H1 (cell line): ENCODE results near the gene TTR. TPM values are rescaled to one million over a fixed set of nuclear protein-coding genes. Genes with fewer than 3 reads are reported as not detected.

Source experiments
- CHD7 ChIP-seq: fragments of 300-600 bp; sonication (generic); IDR thresholded peaks from 2 replicates; pipeline ENCODE4 v1.7.1; 2012; ENCODE audit warnings: low read length, moderate library complexity, mild to moderate bottlenecking, inconsistent platforms; ENCODE audit not compliant: insufficient replicate concordance
- PHF8 ChIP-seq: fragments of 200-600 bp; sonication (generic); conservative IDR thresholded peaks from 2 replicates; pipeline ENCODE4 v1.7.1; 2012; ENCODE audit warnings: low read depth, mild to moderate bottlenecking, inconsistent platforms, low read length, moderate library complexity
- SIN3A ChIP-seq, 2 experiments: IDR thresholded peaks in 1 of 2; conservative IDR thresholded peaks in 1 of 2; 2 replicates each; pipeline ENCODE4 v1.6.1; 2011 to 2012; ENCODE audit warnings: low read length in 2 of 2, improper control_type of control experiment in 1 of 2, low read depth in 1 of 2, mild to moderate bottlenecking in 1 of 2
- SIX5 ChIP-seq: IDR thresholded peaks from 2 replicates; pipeline ENCODE4 v1.6.1; 2011; ENCODE audit warnings: mild to moderate bottlenecking, low read depth, low read length
- TEAD4 ChIP-seq: IDR thresholded peaks from 2 replicates; pipeline ENCODE4 v1.6.1; 2012; ENCODE audit warnings: low read depth, low read length, inconsistent platforms, mixed read lengths
- polyA plus RNA-seq, 7 experiments: library from polyadenylated mRNA; depleted of rRNA in 3 of 7; stranded (reverse) in 5 of 7; unstranded in 2 of 7; fragments of >200 nt in 5 of 7; fragments of 200-250 nt in 2 of 7; gene quantifications; 1 replicate in 5 of 7; 2 replicates in 1 of 7; 4 replicates in 1 of 7; pipeline versions ENCODE4 v1.2.1 to v1.2.3, GENCODE V29; 2011 to 2013; ENCODE audit warnings: missing spikeins in 2 of 7, mixed read lengths in 2 of 7
- total RNA-seq: library from RNA; stranded (reverse); fragmentation: NEBNext Ultra II Directional; extraction: Animal tissue kit (Norgen Biotek cat#: 25700); gene quantifications from 2 replicates; pipeline ENCODE4 v1.2.1, GENCODE V29; 2021

TTR gene
- total and polyA plus RNA-seq, 2 of the 8 experiments (the other 6 are each of a cell fraction or from before 2014, with no cell fraction given), result not detected

GRCh38 chr18:31585991-31586390, 5.7 kb upstream of the TTR start (continued):
- TF ChIP-seq SIN3A (conservative IDR thresholded peaks at IDR 0.05 in 1 of 2, IDR thresholded peaks at IDR 0.05 in 1 of 2; ENCODE audit: low read depth in 1 of 2, low read length in 2 of 2) (no peak), SIX5 (no peak), CHD7 (no peak), PHF8 (no peak), TEAD4 (no peak)
